MCF 10A (cell line): ENCODE measurements around the gene SUN2. TPM values are rescaled to one million over a fixed set of nuclear protein-coding genes. Genes with fewer than 3 reads are reported as not detected.
A peak's percentile ranks its signal among the peaks of the same experiment; 100 is the strongest.
"Not testable (repeated sequence)": the region's sequence is repeated elsewhere in the genome, so short reads cannot be mapped to it uniquely, and the experiment has no call there.

Source experiments
- Bru-seq: library from RNA; stranded (reverse); fragments of 400-500 nt; gene quantifications from one replicate; lab custom pipeline; 2021; lab: Mats Ljungman, UMichigan
- BruChase-seq, 2 experiments: library from RNA; stranded (reverse); fragments of 400-500 nt; gene quantifications; one replicate each; lab custom pipeline; 2021; lab: Mats Ljungman, UMichigan
- BruUV-seq: library from RNA; stranded (reverse); fragments of 400-500 nt; replicated peaks from 2 replicates; lab custom pipeline; 2021; lab: Mats Ljungman, UMichigan
- CTCF ChIA-PET: fragments of 300-600 bp; sonication (Branson Sonifier 250); formaldehyde crosslinking; extraction: SDS; loops from one replicate; lab custom pipeline; 2021; ENCODE audit warnings: antibody characterized with exemption, inconsistent platforms; lab: Yijun Ruan, JAX
- POLR2A ChIA-PET: fragments of 300-600, 350-650 bp; sonication (Branson Sonifier 250); formaldehyde crosslinking; extraction: SDS; loops from one replicate; lab custom pipeline; 2020; ENCODE audit warnings: antibody characterized with exemption, inconsistent platforms; lab: Yijun Ruan, JAX
- DNase-seq: peaks from one replicate; pipeline ENCODE4 v3.0.0-alpha.2; 2018; ENCODE audit not compliant: unreplicated experiment
- H3K27ac Mint-ChIP-seq: one replicate; pipeline ENCODE4 v1.8.0; 2022; ENCODE audit warnings: mild to moderate bottlenecking, low read depth, mixed read lengths; ENCODE audit not compliant: unreplicated experiment
- H3K27me3 Mint-ChIP-seq: one replicate; pipeline ENCODE4 v1.8.0; 2022; ENCODE audit warnings: mixed read lengths; ENCODE audit not compliant: insufficient read depth, unreplicated experiment
- H3K36me3 Mint-ChIP-seq: one replicate; pipeline ENCODE4 v1.8.0; 2022; ENCODE audit warnings: mild to moderate bottlenecking, moderate library complexity, mixed read lengths; ENCODE audit not compliant: insufficient read depth, unreplicated experiment
- H3K4me1 Mint-ChIP-seq: one replicate; pipeline ENCODE4 v1.8.0; 2022; ENCODE audit warnings: mixed read lengths; ENCODE audit not compliant: insufficient read depth, unreplicated experiment
- H3K4me3 Mint-ChIP-seq: one replicate; pipeline ENCODE4 v1.8.0; 2022; ENCODE audit warnings: mild to moderate bottlenecking, moderate library complexity, mixed read lengths; ENCODE audit not compliant: unreplicated experiment
- H3K9me3 Mint-ChIP-seq: one replicate; pipeline ENCODE4 v1.8.0; 2022; ENCODE audit warnings: mixed read lengths; ENCODE audit not compliant: unreplicated experiment
- CTCF ChIP-seq: fragments of 200-600 bp; IDR thresholded peaks from one replicate; pipeline ENCODE4 v1.8.0; 2022; ENCODE audit warnings: antibody characterized with exemption, mild to moderate bottlenecking; ENCODE audit not compliant: unreplicated experiment
- intact Hi-C: fragments of 100-400 bp; cut with micrococcal nuclease; formaldehyde crosslinking; loops from 2 replicates; pipeline ENCODE4 v1.14.1; 2022
- long read RNA-seq: library from polyadenylated mRNA; stranded (forward); transcript quantifications from one replicate; pipeline ENCODE4 v2.0.0, GENCODE V29; 2022
- total RNA-seq: library from RNA; stranded (reverse); gene quantifications from 2 replicates; pipeline ENCODE4 v1.2.3, GENCODE V29; 2022

Gene SUN2
- total RNA-seq (51.9 and 66.8 TPM in 2 replicates), Bru-seq, nascent RNA (percentile 47 among the genes with signal in this experiment), BruChase-seq, experiment 1, labeled RNA remaining after a 6-hour chase (percentile 58 among the genes with signal in this experiment), BruChase-seq, experiment 2, labeled RNA remaining after a 2-hour chase (percentile 47 among the genes with signal in this experiment)
- long read RNA-seq, partial matches to known transcripts = 12 of 117 reads
- long read RNA-seq, other reads (novel, unspliced or antisense) = 105 of 117 reads

- peak within 1 kb of the TSS; percentile 81 for H3K4me3 Mint-ChIP-seq
- H3K36me3 Mint-ChIP-seq = peaks cover 23% of the 10 kb centered on the region
- peaks cover 19% of the 10 kb centered on the region for H3K4me1 Mint-ChIP-seq
- H3K27me3 Mint-ChIP-seq = no peaks in the 10 kb centered on the region
- no TSS peak for BruUV-seq
- ChIA-PET CTCF (interaction anchor here (0.6 to 1.5 kb wide), 5 partner anchors 10 to 748 kb away, joined by 3 to 8 read pairs (median 3); no protein-coding TSS in a partner anchor), POLR2A (interaction anchor here (0.9 to 3.7 kb wide), 6 partner anchors 9 to 74 kb away, joined by 3 to 29 read pairs (median 8); partner anchors contain the start of genes GTPBP1 and TOMM22)
- H3K27ac Mint-ChIP-seq = peak within 1 kb of the TSS; percentile 82
- no peaks in the 10 kb centered on the region for H3K9me3 Mint-ChIP-seq
- peak; percentile 84 for DNase-seq
- intact Hi-C loops = no loop called here
- TF ChIP-seq CTCF = no peak
These were observed at the start of gene SUN2 for GRCh38 chr22:38755911-38756532. Gene SUN2, minus strand, starts transcription at chr22:38755998. Its CDS starts 3,370 bp downstream, at chr22:38752628.

GRCh38 chr22:38805041-38805593 lies 49.3 kb upstream of the SUN2 start:
- H3K27me3 Mint-ChIP-seq = peaks cover 11% of the 10 kb centered on the region
- H3K4me3 Mint-ChIP-seq, DNase-seq, H3K36me3 Mint-ChIP-seq, intact Hi-C loops, BruUV-seq, H3K9me3 Mint-ChIP-seq, H3K27ac Mint-ChIP-seq: not testable (repeated sequence)
- H3K4me1 Mint-ChIP-seq = peaks cover 11% of the 10 kb centered on the region
- ChIA-PET CTCF (interaction anchor here (0.6 kb wide), 1 partner anchor 41 kb away, joined by 3 read pairs; no protein-coding TSS in a partner anchor), POLR2A (interaction anchor here (0.6 kb wide), 1 partner anchor 94 kb away, joined by 3 read pairs; no protein-coding TSS in a partner anchor)

GRCh38 chr22:38802671-38803121 lies 46.9 kb upstream of the SUN2 start:
- H3K27ac Mint-ChIP-seq = peak overlapping the region; percentile 87
- TF ChIP-seq CTCF = no peak
- intact Hi-C loops = loop anchor here (5.0 kb wide), 1 partner anchor 40 kb away; the partner anchor contains the start of gene NPTXR
- peak; percentile 98 for DNase-seq
- H3K9me3 Mint-ChIP-seq = peaks cover 6% of the 10 kb centered on the region
- ChIA-PET CTCF (interaction anchor here (0.6 to 1.3 kb wide), 5 partner anchors 36 to 217 kb away, joined by 3 to 4 read pairs (median 3); no protein-coding TSS in a partner anchor), POLR2A (interaction anchor here (0.6 to 1.7 kb wide), 3 partner anchors 10 to 182 kb away, joined by 3 to 4 read pairs (median 4); no protein-coding TSS in a partner anchor)
- no TSS peak for BruUV-seq
- peaks cover 11% of the 10 kb centered on the region for H3K4me1 Mint-ChIP-seq
- no peaks in the 10 kb centered on the region for H3K36me3 Mint-ChIP-seq
- peaks cover 14% of the 10 kb centered on the region for H3K27me3 Mint-ChIP-seq
- H3K4me3 Mint-ChIP-seq = no peak overlapping the region

GRCh38 chr22:38799265-38800002 lies 43.6 kb upstream of the SUN2 start:
- Mint-ChIP-seq H3K36me3 (no peaks in the 10 kb centered on the region), H3K4me1 (peaks cover 16% of the 10 kb centered on the region), H3K4me3 (no peak overlapping the region), H3K27me3 (peaks cover 40% of the 10 kb centered on the region), H3K9me3 (peaks cover 6% of the 10 kb centered on the region), H3K27ac (no peak overlapping the region)
- CTCF ChIA-PET = interaction anchor here (0.7 kb wide), 1 partner anchor 156 kb away, joined by 3 read pairs; no protein-coding TSS in a partner anchor
- no peak for DNase-seq
- intact Hi-C loops = loop anchor here (5.0 kb wide), 1 partner anchor 43 kb away; the partner anchor contains the start of gene NPTXR
- no peak for TF ChIP-seq CTCF
- POLR2A ChIA-PET = no interaction called here
- no TSS peak for BruUV-seq
